Smooth muscle cell (in vitro differentiated cells): ENCODE results near the gene NKTR. TPM values are rescaled to one million over a fixed set of nuclear protein-coding genes. Genes with fewer than 3 reads are reported as not detected.

Source experiments
- DNase-seq: peaks from one replicate; lab custom pipeline; 2025; ENCODE audit not compliant: unreplicated experiment; lab: John Stamatoyannopoulos, UW
- H2AFZ ChIP-seq: fragments of 200-600 bp; sonication (generic); 2 replicates; pipeline ENCODE4 v1.6.0; 2016; ENCODE audit warnings: antibody characterized with exemption, low read depth, mild to moderate bottlenecking
- H3F3A ChIP-seq: fragments of 200-600 bp; sonication (generic); 2 replicates; pipeline ENCODE4 v1.6.0; 2017; ENCODE audit warnings: antibody characterized with exemption, low read depth
- H3K27ac ChIP-seq: fragments of 200-600 bp; sonication (generic); 2 replicates; pipeline ENCODE4 v1.5.1; 2016; ENCODE audit warnings: low read depth, mild to moderate bottlenecking
- H3K27me3 ChIP-seq: fragments of 200-600 bp; sonication (generic); 2 replicates; pipeline ENCODE4 v1.6.1; 2016; ENCODE audit warnings: low read depth, mild to moderate bottlenecking
- H3K36me3 ChIP-seq: fragments of 200-600 bp; sonication (generic); 2 replicates; pipeline ENCODE4 v1.5.1; 2016; ENCODE audit warnings: low read depth
- H3K4me1 ChIP-seq: fragments of 200-600 bp; sonication (generic); 2 replicates; pipeline ENCODE4 v1.5.1; 2016; ENCODE audit warnings: low read depth
- H3K4me2 ChIP-seq: fragments of 200-600 bp; sonication (generic); 2 replicates; pipeline ENCODE4 v1.6.0; 2016; ENCODE audit warnings: mild to moderate bottlenecking
- H3K4me3 ChIP-seq: fragments of 200-600 bp; sonication (generic); 2 replicates; pipeline ENCODE4 v1.5.1; 2016; ENCODE audit warnings: mild to moderate bottlenecking
- H3K79me2 ChIP-seq: fragments of 200-600 bp; sonication (generic); 2 replicates; pipeline ENCODE4 v1.6.0; 2016; ENCODE audit warnings: low read depth, mild to moderate bottlenecking
- H3K9ac ChIP-seq: fragments of 200-600 bp; sonication (generic); 2 replicates; pipeline ENCODE4 v1.6.0; 2016; ENCODE audit warnings: low read depth
- H3K9me3 ChIP-seq: fragments of 200-600 bp; sonication (generic); replicated peaks from 2 replicates; pipeline ENCODE4 v1.5.1; 2016; ENCODE audit warnings: low read depth
- H4K20me1 ChIP-seq: fragments of 200-600 bp; sonication (generic); 2 replicates; pipeline ENCODE4 v1.6.0; 2016; ENCODE audit warnings: low read depth
- WGBS: methylation state at CpG from one replicate; pipeline ENCODE4 v1.1.7; 2016; ENCODE audit warnings: low lambda C conversion rate; 5-methylcytosine and 5-hydroxymethylcytosine counted together
- polyA plus RNA-seq: library from polyadenylated mRNA; unstranded; fragments of >200 nt; fragmentation: Nextera tagmentation; extraction: Ambion mirVana; gene quantifications from 2 replicates; pipeline ENCODE4 v1.2.1, GENCODE V29; 2016
- total RNA-seq: library from RNA; depleted of rRNA; stranded (reverse); fragments of >200 nt; gene quantifications from 2 replicates; pipeline ENCODE4 v1.2.3, GENCODE V29; 2014
- TF ChIP-seq, protein P1 (sequence below): fragments of 200-600 bp; sonication (generic); IDR thresholded peaks from 2 replicates; pipeline ENCODE4 v1.5.1; 2017; ENCODE audit warnings: borderline replicate concordance, mild to moderate bottlenecking, antibody characterized with exemption; ENCODE audit not compliant: insufficient read depth, poor library complexity, severe bottlenecking

The NKTR gene
- total and polyA plus RNA-seq, 2 experiments from 2014 or later = 37.1 to 91.3 TPM

DNA sequence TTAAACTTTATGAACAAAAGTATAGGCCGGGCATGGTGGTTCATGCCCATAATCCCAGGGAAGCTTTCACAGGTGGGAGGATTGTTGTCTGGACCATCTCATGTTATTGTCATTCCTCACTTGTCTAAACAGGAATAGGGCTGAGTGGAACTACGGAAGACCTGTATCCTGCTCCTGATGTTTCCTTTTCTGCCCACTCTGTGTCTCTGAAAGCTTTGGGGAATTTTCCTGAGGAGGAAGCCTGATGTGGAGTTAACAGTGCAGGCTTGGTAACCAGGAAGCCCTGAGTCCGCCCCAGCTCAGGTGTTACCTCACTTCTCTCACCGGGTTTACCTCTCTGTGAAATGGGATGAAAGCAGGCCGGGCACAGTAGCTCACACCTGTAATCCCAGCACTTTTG lies 11.9 kb upstream of the NKTR start:
- Histone ChIP-seq H3F3A (no peaks in the 10 kb centered on the region), H3K9me3 (no peaks in the 10 kb centered on the region), H3K79me2 (peaks cover 23% of the 10 kb centered on the region), H3K36me3 (no peaks in the 10 kb centered on the region), H4K20me1 (no peaks in the 10 kb centered on the region), H2AFZ (no peak overlapping the region), H3K4me2 (no peak overlapping the region), H3K27me3 (no peaks in the 10 kb centered on the region), H3K27ac (no peak overlapping the region), H3K9ac (no peak overlapping the region), H3K4me3 (no peak overlapping the region), H3K4me1 (peaks cover 10% of the 10 kb centered on the region)
- DNase-seq = no peak
- WGBS = 89% methylated on average over 5 of the region's 5 CpGs
- TF ChIP-seq, protein P1, sequence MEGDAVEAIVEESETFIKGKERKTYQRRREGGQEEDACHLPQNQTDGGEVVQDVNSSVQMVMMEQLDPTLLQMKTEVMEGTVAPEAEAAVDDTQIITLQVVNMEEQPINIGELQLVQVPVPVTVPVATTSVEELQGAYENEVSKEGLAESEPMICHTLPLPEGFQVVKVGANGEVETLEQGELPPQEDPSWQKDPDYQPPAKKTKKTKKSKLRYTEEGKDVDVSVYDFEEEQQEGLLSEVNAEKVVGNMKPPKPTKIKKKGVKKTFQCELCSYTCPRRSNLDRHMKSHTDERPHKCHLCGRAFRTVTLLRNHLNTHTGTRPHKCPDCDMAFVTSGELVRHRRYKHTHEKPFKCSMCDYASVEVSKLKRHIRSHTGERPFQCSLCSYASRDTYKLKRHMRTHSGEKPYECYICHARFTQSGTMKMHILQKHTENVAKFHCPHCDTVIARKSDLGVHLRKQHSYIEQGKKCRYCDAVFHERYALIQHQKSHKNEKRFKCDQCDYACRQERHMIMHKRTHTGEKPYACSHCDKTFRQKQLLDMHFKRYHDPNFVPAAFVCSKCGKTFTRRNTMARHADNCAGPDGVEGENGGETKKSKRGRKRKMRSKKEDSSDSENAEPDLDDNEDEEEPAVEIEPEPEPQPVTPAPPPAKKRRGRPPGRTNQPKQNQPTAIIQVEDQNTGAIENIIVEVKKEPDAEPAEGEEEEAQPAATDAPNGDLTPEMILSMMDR = no peak

DNA sequence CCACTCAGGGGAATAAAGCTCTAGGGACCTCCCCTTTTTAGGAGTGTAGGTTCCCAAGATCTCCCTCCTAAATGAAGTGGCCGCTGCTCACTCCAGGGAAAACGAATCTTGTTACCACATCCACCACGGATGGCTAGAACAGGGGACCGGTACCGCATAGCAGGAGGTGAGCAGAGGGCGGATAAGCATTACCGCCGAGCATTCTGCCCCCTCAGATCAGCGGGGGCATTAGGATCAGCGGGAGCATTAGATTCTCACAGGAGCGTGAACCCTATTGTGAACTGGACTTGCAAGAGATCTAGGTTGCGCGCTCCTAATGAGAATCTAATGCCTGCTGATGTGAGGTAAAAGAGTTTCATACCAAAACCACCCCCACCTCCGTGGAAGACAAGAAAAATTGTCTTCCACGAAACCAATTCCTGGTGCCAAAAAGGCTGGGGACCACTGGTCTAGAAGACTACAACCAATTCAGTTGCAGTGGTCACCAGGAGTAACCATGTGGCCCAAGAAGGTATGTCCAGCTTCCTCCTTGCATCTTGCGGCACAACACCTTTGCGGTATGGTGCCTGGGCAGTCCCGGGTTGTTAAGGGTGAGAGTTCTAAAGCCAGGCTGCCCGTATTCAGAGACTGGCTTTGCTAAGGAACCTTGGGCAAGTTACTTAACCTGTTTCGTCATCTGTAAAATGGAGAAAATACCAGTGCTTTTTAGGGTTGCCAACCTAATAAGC lies 10.9 kb upstream of the NKTR start:
- Histone ChIP-seq H3K4me2 (peak overlapping the region; percentile 90), H4K20me1 (no peaks in the 10 kb centered on the region), H2AFZ (peak overlapping the region; percentile 2), H3K27ac (no peak overlapping the region), H3K79me2 (peaks cover 27% of the 10 kb centered on the region), H3K4me3 (peak overlapping the region; percentile 49), H3K9me3 (no peaks in the 10 kb centered on the region), H3K4me1 (peaks cover 10% of the 10 kb centered on the region), H3F3A (no peaks in the 10 kb centered on the region), H3K36me3 (no peaks in the 10 kb centered on the region), H3K27me3 (no peaks in the 10 kb centered on the region), H3K9ac (no peak overlapping the region)
- 94% methylated on average over 20 of the region's 20 CpGs for WGBS
- TF ChIP-seq, protein P1 = no peak
- no peak for DNase-seq

DNA sequence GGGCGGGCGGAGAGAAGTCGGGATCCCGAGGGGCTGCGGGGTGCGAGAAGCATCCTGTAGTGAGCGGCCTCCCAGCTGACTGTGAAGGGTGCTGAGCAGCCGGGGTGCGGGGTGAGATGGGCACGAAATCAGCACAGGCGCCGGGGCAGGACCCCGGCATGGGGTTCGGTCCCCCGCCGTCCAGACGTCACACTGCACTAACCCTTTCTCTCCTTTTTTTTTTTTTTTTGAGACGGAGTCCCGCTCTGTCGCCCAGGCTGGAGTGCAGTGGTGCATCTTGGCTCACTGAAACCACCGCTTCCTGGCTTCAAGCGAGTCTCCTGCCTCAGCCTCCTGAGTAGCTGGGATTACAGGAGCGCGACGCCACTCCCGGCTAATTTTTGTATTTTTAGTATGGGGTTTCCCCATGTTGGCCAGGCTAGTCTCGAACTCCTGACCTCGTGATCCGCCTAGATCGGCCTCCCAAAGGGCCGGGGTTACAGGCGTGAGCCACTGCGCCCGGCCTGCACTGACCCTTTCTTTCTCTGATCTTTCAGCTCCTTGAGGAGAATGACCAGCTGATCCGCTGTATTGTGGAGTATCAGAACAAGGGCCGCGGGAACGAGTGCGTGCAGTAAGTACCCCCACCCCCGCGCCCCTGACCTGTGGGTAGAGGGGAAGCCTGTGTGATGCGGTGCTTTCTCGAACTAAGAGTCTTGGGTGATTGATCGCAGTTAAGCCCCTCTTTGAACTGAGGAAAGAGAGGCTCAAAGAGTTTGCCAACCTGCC lies 9.3 kb upstream of the NKTR start:
- no peak for DNase-seq
- H2AFZ ChIP-seq = peak overlapping the region; percentile 68

More for the DNA sequence above, 9.3 kb upstream of the NKTR start:
- H4K20me1 ChIP-seq = no peaks in the 10 kb centered on the region
- H3K4me3 ChIP-seq = peak overlapping the region; percentile 49
- peak overlapping the region; percentile 61 for H3K27ac ChIP-seq
- H3K9me3 ChIP-seq = no peaks in the 10 kb centered on the region
- peaks cover 10% of the 10 kb centered on the region for H3K4me1 ChIP-seq
- peaks cover 7% of the 10 kb centered on the region for H3K36me3 ChIP-seq
- peak overlapping the region; percentile 80 for H3K9ac ChIP-seq
- WGBS = 3% methylated on average over 42 of the region's 44 CpGs
- TF ChIP-seq, protein P1 = no peak
- peak overlapping the region; percentile 90 for H3K4me2 ChIP-seq
- peaks cover 27% of the 10 kb centered on the region for H3K79me2 ChIP-seq
- H3K27me3 ChIP-seq = no peaks in the 10 kb centered on the region
- peaks cover 7% of the 10 kb centered on the region for H3F3A ChIP-seq
